ENCODE measurements around the gene SUOX.
"Not testable (repeated sequence)": the region's sequence is repeated elsewhere in the genome, so short reads cannot be mapped to it uniquely, and the experiment has no call there.

The SUOX gene

DNA sequence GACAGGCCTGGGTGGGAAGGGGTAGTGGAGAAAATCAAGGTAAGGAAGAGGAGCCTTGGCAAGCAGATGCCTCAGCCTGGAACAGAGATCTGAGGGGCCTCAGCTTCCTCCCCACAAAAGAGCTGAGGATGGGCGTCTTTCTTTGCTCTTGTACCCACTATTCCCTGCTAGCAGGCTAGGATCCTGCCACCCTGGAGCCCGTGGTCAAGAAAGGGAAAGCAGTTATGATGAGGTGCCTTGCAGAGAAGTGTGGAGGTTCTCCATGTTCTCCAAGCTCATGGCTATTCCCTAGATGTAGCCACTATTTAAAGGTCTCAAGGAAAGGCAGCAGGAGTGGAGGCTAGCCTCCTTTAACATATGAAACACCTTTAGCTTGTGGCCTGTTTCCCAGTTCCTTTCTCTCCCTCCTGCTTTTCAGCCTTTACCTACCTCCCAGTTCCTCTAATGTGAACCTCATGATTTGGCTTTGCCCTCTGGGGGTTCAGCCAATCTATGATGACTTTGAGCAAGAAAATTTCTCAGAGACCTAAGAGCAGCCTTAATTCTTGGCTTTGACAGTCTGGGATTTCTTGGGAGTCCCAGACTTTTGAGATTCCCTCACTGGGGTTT, 24.9 kb downstream of the SUOX start:
- ATAC-seq = no peak
- Mint-ChIP-seq H3K4me1 (peaks cover 37% of the 10 kb centered on the region), H3K9me3 (no peaks in the 10 kb centered on the region), H3K4me3 (peak overlapping the region; percentile 90), H3K36me3 (ENCODE audit: low read depth) (peaks cover 10% of the 10 kb centered on the region), H3K27me3 (no peaks in the 10 kb centered on the region), H3K27ac (peak overlapping the region; percentile 88)
- no peak for DNase-seq

- DNase-seq (no peak), ATAC-seq (no peak)
- Mint-ChIP-seq H3K9me3 (no peaks in the 10 kb centered on the region), H3K36me3 (ENCODE audit: low read depth) (peaks cover 56% of the 10 kb centered on the region), H3K27me3 (no peaks in the 10 kb centered on the region), H3K4me3 (no peak overlapping the region), H3K4me1 (peaks cover 50% of the 10 kb centered on the region), H3K27ac (peak overlapping the region; percentile 32)
Measured at GRCh38 chr12:56028511-56029165, 31.6 kb downstream of the SUOX start.

- H3K4me3 Mint-ChIP-seq = no peak overlapping the region
- peaks cover 56% of the 10 kb centered on the region for H3K36me3 Mint-ChIP-seq (ENCODE audit: low read depth)
- DNase-seq (no peak), ATAC-seq (no peak)
- H3K9me3 Mint-ChIP-seq = no peaks in the 10 kb centered on the region
- no peaks in the 10 kb centered on the region for H3K27me3 Mint-ChIP-seq
- peak overlapping the region; percentile 32 for H3K27ac Mint-ChIP-seq
- peaks cover 53% of the 10 kb centered on the region for H3K4me1 Mint-ChIP-seq
Measured at GRCh38 chr12:56029166-56029519, 32.1 kb downstream of the SUOX start.

GRCh38 chr12:56029666-56030293, 32.7 kb downstream of the SUOX start:
- Mint-ChIP-seq H3K27ac (no peak overlapping the region), H3K36me3 (ENCODE audit: low read depth) (peaks cover 62% of the 10 kb centered on the region), H3K9me3 (no peaks in the 10 kb centered on the region), H3K27me3 (no peaks in the 10 kb centered on the region), H3K4me1 (peaks cover 59% of the 10 kb centered on the region), H3K4me3 (no peak overlapping the region)
- ATAC-seq (no peak), DNase-seq (peak; percentile 46)

GRCh38 chr12:56031987-56032386, 34.9 kb downstream of the SUOX start:
- Mint-ChIP-seq H3K27ac (peak overlapping the region; percentile 89), H3K4me1 (peaks cover 78% of the 10 kb centered on the region)

GRCh38 chr12:56034586-56035332, 37.7 kb downstream of the SUOX start:
- Mint-ChIP-seq H3K27ac (peak overlapping the region; percentile 78), H3K4me3 (peak overlapping the region; percentile 64), H3K36me3 (ENCODE audit: low read depth) (peaks cover 61% of the 10 kb centered on the region), H3K27me3 (no peaks in the 10 kb centered on the region), H3K9me3 (no peaks in the 10 kb centered on the region), H3K4me1 (peaks cover 85% of the 10 kb centered on the region)
- DNase-seq = peak; percentile 63
- peak; percentile 77 for ATAC-seq

More at GRCh38 chr12:56031987-56032386, 34.9 kb downstream of the SUOX start:
- Mint-ChIP-seq H3K36me3 (ENCODE audit: low read depth) (peaks cover 71% of the 10 kb centered on the region), H3K4me3 (peak overlapping the region; percentile 65), H3K27me3 (no peaks in the 10 kb centered on the region), H3K9me3 (no peaks in the 10 kb centered on the region)
- ATAC-seq = peak; percentile 65
- peak; percentile 48 for DNase-seq

- Mint-ChIP-seq H3K36me3 (ENCODE audit: low read depth) (peaks cover 52% of the 10 kb centered on the region), H3K9me3 (no peaks in the 10 kb centered on the region), H3K27ac (peak overlapping the region; percentile 10), H3K4me1 (peaks cover 87% of the 10 kb centered on the region), H3K4me3 (no peak overlapping the region), H3K27me3 (no peaks in the 10 kb centered on the region)
- DNase-seq (no peak), ATAC-seq (no peak)
Measured at GRCh38 chr12:56037161-56037560, 40.1 kb downstream of the SUOX start.

DNA sequence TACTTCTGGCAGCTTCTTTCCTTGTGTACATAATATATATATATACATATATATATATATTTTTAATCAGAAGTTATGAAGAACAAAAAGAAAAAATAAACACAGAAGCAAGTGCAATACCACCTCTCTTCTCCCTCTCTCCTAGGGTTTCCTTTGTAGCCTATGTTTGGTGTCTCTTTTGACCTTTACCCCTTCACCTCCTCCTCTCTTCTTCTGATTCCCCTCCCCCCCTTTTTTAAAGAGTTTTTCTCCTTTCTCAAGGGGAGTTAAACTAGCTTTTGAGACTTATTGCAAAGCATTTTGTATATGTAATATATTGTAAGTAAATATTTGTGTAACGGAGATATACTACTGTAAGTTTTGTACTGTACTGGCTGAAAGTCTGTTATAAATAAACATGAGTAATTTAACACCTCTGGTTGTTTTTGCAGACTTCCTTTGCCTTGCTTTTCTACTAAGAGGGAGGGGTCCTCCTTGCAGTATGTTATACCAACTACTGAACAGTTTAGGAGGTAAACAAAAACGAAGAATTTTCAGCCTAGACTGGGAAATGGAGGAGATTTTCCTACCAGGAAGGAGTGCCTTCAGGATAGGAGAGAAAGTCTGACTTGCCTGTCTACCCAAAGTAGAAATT, 41.1 kb downstream of the SUOX start:
- H3K27me3 Mint-ChIP-seq = no peaks in the 10 kb centered on the region
- no peak overlapping the region for H3K4me3 Mint-ChIP-seq
- peak overlapping the region; percentile 70 for H3K27ac Mint-ChIP-seq
- ATAC-seq (no peak), DNase-seq (no peak)
- peaks cover 84% of the 10 kb centered on the region for H3K4me1 Mint-ChIP-seq
- no peaks in the 10 kb centered on the region for H3K9me3 Mint-ChIP-seq
- H3K36me3 Mint-ChIP-seq (ENCODE audit: low read depth) = peaks cover 52% of the 10 kb centered on the region

DNA sequence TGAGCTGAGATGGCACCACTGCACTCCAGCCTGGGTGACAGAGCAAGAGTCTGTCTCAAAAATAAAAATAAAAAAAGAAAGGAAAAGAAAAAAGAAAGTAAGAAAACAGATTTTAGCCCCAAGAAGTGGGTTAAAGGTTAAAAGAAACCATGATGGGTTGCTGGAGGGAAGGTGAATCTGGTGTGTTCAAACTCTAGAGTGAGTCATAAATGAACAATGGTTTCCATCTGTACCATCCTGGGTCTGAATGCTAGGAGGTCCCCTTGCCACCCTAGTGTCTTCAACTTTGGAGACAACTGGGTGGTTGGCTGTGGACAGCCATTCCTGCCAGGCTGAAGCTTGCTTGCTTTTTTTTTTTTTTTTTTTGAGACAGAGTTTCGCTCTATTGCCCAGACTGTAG, 43.1 kb downstream of the SUOX start:
- ATAC-seq (peak; percentile 75), DNase-seq (no peak)
- Mint-ChIP-seq H3K4me3 (peak overlapping the region; percentile 100), H3K9me3 (no peaks in the 10 kb centered on the region), H3K27ac (peak overlapping the region; percentile 100), H3K4me1 (peaks cover 80% of the 10 kb centered on the region), H3K27me3 (no peaks in the 10 kb centered on the region), H3K36me3 (ENCODE audit: low read depth) (peaks cover 58% of the 10 kb centered on the region)

GRCh38 chr12:56040963-56041551, 44.0 kb downstream of the SUOX start:
- no peaks in the 10 kb centered on the region for H3K27me3 Mint-ChIP-seq
- H3K4me3 Mint-ChIP-seq = peak overlapping the region; percentile 100
- ATAC-seq (no peak), DNase-seq (no peak)
- H3K4me1 Mint-ChIP-seq = peaks cover 74% of the 10 kb centered on the region
- peaks cover 52% of the 10 kb centered on the region for H3K36me3 Mint-ChIP-seq (ENCODE audit: low read depth)
- no peaks in the 10 kb centered on the region for H3K9me3 Mint-ChIP-seq
- H3K27ac Mint-ChIP-seq = peak overlapping the region; percentile 100

- peak within 1 kb of the TSS; percentile 100 for H3K27ac Mint-ChIP-seq
- peaks cover 47% of the 10 kb centered on the region for H3K36me3 Mint-ChIP-seq (ENCODE audit: low read depth)
- DNase-seq (peak; percentile 87), ATAC-seq (peak; percentile 87)
- peaks cover 76% of the 10 kb centered on the region for H3K4me1 Mint-ChIP-seq
- H3K4me3 Mint-ChIP-seq = peak within 1 kb of the TSS; percentile 100
- no peaks in the 10 kb centered on the region for H3K27me3 Mint-ChIP-seq
- H3K9me3 Mint-ChIP-seq = no peaks in the 10 kb centered on the region
Measured at GRCh38 chr12:56041552-56042429, 44.7 kb downstream of the SUOX start, which contains the start of gene RPS26. Gene RPS26, plus strand, starts transcription at chr12:56041918. Its CDS starts 249 bp downstream, at chr12:56042167.

DNA sequence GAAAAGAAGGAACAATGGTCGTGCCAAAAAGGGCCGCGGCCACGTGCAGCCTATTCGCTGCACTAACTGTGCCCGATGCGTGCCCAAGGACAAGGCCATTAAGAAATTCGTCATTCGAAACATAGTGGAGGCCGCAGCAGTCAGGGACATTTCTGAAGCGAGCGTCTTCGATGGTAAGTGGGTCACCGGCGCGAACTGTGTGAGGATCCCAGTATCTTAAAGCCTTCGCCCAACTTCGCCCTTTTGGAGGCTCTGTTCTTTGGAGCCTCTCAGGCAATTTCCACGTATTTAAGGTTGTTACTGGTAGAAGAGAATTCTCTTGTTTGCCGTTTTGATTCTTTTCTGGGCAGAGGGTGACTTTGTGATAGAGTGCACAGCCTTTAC, 45.3 kb downstream of the SUOX start:
- not testable (repeated sequence) for ATAC-seq, H3K27me3 Mint-ChIP-seq, H3K9me3 Mint-ChIP-seq, DNase-seq
- H3K4me1 Mint-ChIP-seq = peaks cover 76% of the 10 kb centered on the region
- peak overlapping the region; percentile 100 for H3K4me3 Mint-ChIP-seq
- peak overlapping the region; percentile 100 for H3K27ac Mint-ChIP-seq
- H3K36me3 Mint-ChIP-seq (ENCODE audit: low read depth) = peaks cover 46% of the 10 kb centered on the region

- Mint-ChIP-seq H3K36me3 (ENCODE audit: low read depth) (peaks cover 46% of the 10 kb centered on the region), H3K27me3 (no peaks in the 10 kb centered on the region), H3K9me3 (no peaks in the 10 kb centered on the region), H3K4me3 (peak overlapping the region; percentile 100), H3K27ac (peak overlapping the region; percentile 100), H3K4me1 (peaks cover 72% of the 10 kb centered on the region)
- DNase-seq = no peak
- no peak for ATAC-seq
Measured at GRCh38 chr12:56042843-56043242, 45.8 kb downstream of the SUOX start.
